GM12878 (cell line): ENCODE data around the gene PLIN3. TPM values are rescaled to one million over a fixed set of nuclear protein-coding genes. Genes with fewer than 3 reads are reported as not detected.

Experiments used
- ATAC-seq: fragments of 200-7000 bp; cut with Tn5 transposase; 3 replicates; pipeline ENCODE4 v1.9.1; 2020; ENCODE audit warnings: mild to moderate bottlenecking, moderate library complexity
- BruUV-seq: library from RNA; stranded (reverse); fragments of 400-500 nt; replicated peaks from 2 replicates; lab custom pipeline; 2021; lab: Mats Ljungman, UMichigan
- CTCF ChIA-PET: fragments of 300-600 bp; sonication (Branson Sonifier 250); formaldehyde crosslinking; extraction: SDS; loops from one replicate; lab custom pipeline; 2021; ENCODE audit warnings: inconsistent platforms; lab: Yijun Ruan, JAX
- POLR2A ChIA-PET: fragments of 350-600 bp; formaldehyde crosslinking; extraction: SDS; loops from one replicate; lab custom pipeline; 2021; ENCODE audit warnings: inconsistent platforms; lab: Charles Lee
- RAD21 ChIA-PET: fragments of 300-600 bp; sonication (Branson Sonifier 250); formaldehyde crosslinking; loops from one replicate; lab custom pipeline; 2023; ENCODE audit warnings: antibody characterized with exemption; ENCODE audit not compliant: unreplicated experiment; lab: Charles Lee
- SMC1A ChIA-PET: fragments of 300-600 bp; sonication (Branson Sonifier 250); formaldehyde crosslinking; loops from one replicate; lab custom pipeline; 2023; ENCODE audit not compliant: unreplicated experiment, uncharacterized antibody; lab: Charles Lee
- DNase-seq: peaks from one replicate; pipeline ENCODE4 v3.0.0-alpha.2; 2011; ENCODE audit warnings: low read depth, low spot score
- FAIRE-seq: peaks from 3 replicates; lab custom pipeline; 2011; peaks lifted over from hg19 to GRCh38; lab: Jason Lieb, UNC
- H2AFZ ChIP-seq: 2 replicates; pipeline ENCODE4 v1.6.0; 2011; ENCODE audit warnings: low read depth, low read length, control low read depth; ENCODE audit not compliant: control insufficient read depth
- H3K27ac ChIP-seq: 2 replicates; pipeline ENCODE4 v1.5.1; 2011; ENCODE audit warnings: control low read depth; ENCODE audit not compliant: control insufficient read depth, insufficient read depth
- H3K27me3 ChIP-seq, 2 experiments: replicated peaks in 1 of 2; 2 replicates each; pipeline versions ENCODE4 v1.6.0 to v1.6.1; 2011; ENCODE audit warnings: low read length in 1 of 2; ENCODE audit not compliant: control insufficient read depth in 2 of 2, insufficient read depth in 2 of 2
- H3K36me3 ChIP-seq, 2 experiments: 2 replicates each; pipeline ENCODE4 v1.5.1; 2011; ENCODE audit warnings: low read length in 1 of 2; ENCODE audit not compliant: control insufficient read depth in 2 of 2, insufficient read depth in 2 of 2
- H3K4me1 ChIP-seq: 2 replicates; pipeline ENCODE4 v1.6.1; 2011; ENCODE audit warnings: mild to moderate bottlenecking, low read length, moderate library complexity, mixed read lengths; ENCODE audit not compliant: control insufficient read depth, insufficient read depth
- H3K4me2 ChIP-seq: 2 replicates; pipeline ENCODE4 v1.6.0; 2011; ENCODE audit warnings: control low read depth; ENCODE audit not compliant: control insufficient read depth, insufficient read depth
- H3K4me3 ChIP-seq: fragments of 200-600 bp; sonication (generic); 2 replicates; pipeline ENCODE4 v1.5.1; 2016
- H3K79me2 ChIP-seq: 2 replicates; pipeline ENCODE4 v1.6.0; 2011; ENCODE audit warnings: low read length; ENCODE audit not compliant: control insufficient read depth, insufficient read depth
- H3K9ac ChIP-seq: 2 replicates; pipeline ENCODE4 v1.8.0; 2011; ENCODE audit warnings: low read length, control low read depth, mixed read lengths; ENCODE audit not compliant: control insufficient read depth, insufficient read depth
- H3K9me3 ChIP-seq: replicated peaks from 3 replicates; pipeline ENCODE4 v1.5.1; 2011; ENCODE audit warnings: mild to moderate bottlenecking, low read length; ENCODE audit not compliant: control insufficient read depth, insufficient read depth
- H4K20me1 ChIP-seq: 2 replicates; pipeline ENCODE4 v1.6.0; 2011; ENCODE audit not compliant: control insufficient read depth, insufficient read depth
- BCL11A ChIP-seq: IDR thresholded peaks from 2 replicates; pipeline ENCODE4 v1.6.1; 2011; ENCODE audit warnings: low read depth, low read length
- BHLHE40 ChIP-seq, 2 experiments: fragments of 450-650 bp in 1 of 2; IDR thresholded peaks; 2 replicates each; pipeline ENCODE4 v1.6.1; 2011 to 2017; ENCODE audit warnings: low read depth in 2 of 2, borderline replicate concordance in 1 of 2, improper control_type of control experiment in 1 of 2, low read length in 1 of 2, mild to moderate bottlenecking in 1 of 2
- CEBPB ChIP-seq, 2 experiments: fragments of 150-350 bp in 1 of 2; IDR thresholded peaks; 2 replicates each; pipeline ENCODE4 v1.6.1; 2012 to 2014; ENCODE audit warnings: low read depth in 2 of 2, low read length in 2 of 2, borderline replicate concordance in 1 of 2, inconsistent platforms in 1 of 2
- DPF2 ChIP-seq: fragments of 450-650 bp; IDR thresholded peaks from 2 replicates; pipeline ENCODE4 v1.6.1; 2017; ENCODE audit warnings: mild to moderate bottlenecking
- EED ChIP-seq: sonication (generic); IDR thresholded peaks from 2 replicates; pipeline ENCODE4 v1.6.1; 2016; ENCODE audit warnings: antibody characterized with exemption, low read depth
- MEF2B ChIP-seq: fragments of 450-650 bp; IDR thresholded peaks from 2 replicates; pipeline ENCODE4 v1.6.1; 2018; ENCODE audit warnings: mild to moderate bottlenecking, moderate library complexity; ENCODE audit not compliant: partially characterized antibody, poor library complexity, severe bottlenecking
- NRF1 ChIP-seq: conservative IDR thresholded peaks from 2 replicates; pipeline ENCODE4 v1.6.1; 2011; ENCODE audit warnings: mild to moderate bottlenecking, low read depth, low read length, improper control_type of control experiment
- POU2F2 ChIP-seq: IDR thresholded peaks from 3 replicates; pipeline ENCODE4 v1.6.1; 2011; ENCODE audit warnings: low read depth, mild to moderate bottlenecking, low read length, borderline replicate concordance
- RCOR1 ChIP-seq: conservative IDR thresholded peaks from 2 replicates; pipeline ENCODE4 v1.6.1; 2012; ENCODE audit warnings: low read depth, low read length, improper control_type of control experiment
- RELA ChIP-seq: fragments of 450-650 bp; IDR thresholded peaks from 2 replicates; pipeline ENCODE4 v1.8.0; 2014; ENCODE audit warnings: borderline replicate concordance; ENCODE audit not compliant: partially characterized antibody
- SMC3 ChIP-seq: IDR thresholded peaks from 2 replicates; pipeline ENCODE4 v1.6.1; 2011; ENCODE audit warnings: low read length, improper control_type of control experiment, borderline replicate concordance
- SP1 ChIP-seq: IDR thresholded peaks from one replicate; pipeline ENCODE4 v1.6.1; 2011; ENCODE audit warnings: low read depth, low read length
- WRNIP1 ChIP-seq: IDR thresholded peaks from 2 replicates; pipeline ENCODE4 v1.6.1; 2011; ENCODE audit warnings: low read depth, low read length, improper control_type of control experiment, borderline replicate concordance
- ZNF207 ChIP-seq: fragments of 450-650 bp; IDR thresholded peaks from 2 replicates; pipeline ENCODE4 v1.6.1; 2014; ENCODE audit warnings: antibody characterized with exemption, mild to moderate bottlenecking, borderline replicate concordance
- ZNF217 ChIP-seq: fragments of 450-650 bp; IDR thresholded peaks from 2 replicates; pipeline ENCODE4 v1.6.1; 2017; ENCODE audit warnings: antibody characterized with exemption, mild to moderate bottlenecking
- WGBS: methylation state at CpG from one replicate; pipeline ENCODE4 v1.1.6; 2016; ENCODE audit warnings: low lambda C conversion rate; ENCODE audit not compliant: insufficient replicate concordance, insufficient coverage; ENCODE audit errors: missing lambda C conversion rate; 5-methylcytosine and 5-hydroxymethylcytosine counted together
- in situ Hi-C: fragments of 300-500 bp; cut with MboI; formaldehyde crosslinking; loops from 9 replicates; pipeline ENCODE4 v1.14.3; 2018; ENCODE audit warnings: mixed read lengths
- intact Hi-C: fragments of 100-400 bp; cut with micrococcal nuclease; formaldehyde crosslinking; loops from one replicate; pipeline ENCODE4 v1.14.2; 2022; ENCODE audit not compliant: unreplicated experiment
- polyA plus RNA-seq, 11 experiments: library from polyadenylated mRNA; depleted of rRNA in 4 of 11; unstranded in 6 of 11; stranded (reverse) in 5 of 11; fragments of >200 nt; fragmentation: Nextera tagmentation in 4 of 11; fragmentation: Illumina TruSeq in 1 of 11; extraction: Ambion mirVana in 4 of 11; extraction: Trizol in 1 of 11; gene quantifications; 1 replicate in 1 of 11; 2 replicates in 10 of 11; pipeline versions ENCODE4 v1.2.1 to v1.2.3, GENCODE V29; 2011 to 2016; ENCODE audit warnings: inconsistent platforms in 2 of 11, missing spikeins in 2 of 11, low read depth in 1 of 11
- total RNA-seq, 4 experiments: library from RNA; depleted of rRNA in 3 of 4; stranded (reverse); fragments of >200 nt in 3 of 4; fragmentation: Illumina TruSeq in 1 of 4; extraction: Trizol in 1 of 4; gene quantifications; 2 replicates each; pipeline versions ENCODE4 v1.2.1 to v1.2.3, GENCODE V29; 2013 to 2021
- TF ChIP-seq, protein P1 (sequence below): IDR thresholded peaks from 2 replicates; pipeline ENCODE4 v1.6.1; 2012; ENCODE audit warnings: low read length, inconsistent platforms
- TF ChIP-seq, protein P2 (sequence below): IDR thresholded peaks from 2 replicates; pipeline ENCODE4 v1.6.1; 2011; ENCODE audit warnings: low read depth, low read length, improper control_type of control experiment, borderline replicate concordance
- TF ChIP-seq, protein P3 (sequence below): fragments of 450-650 bp; IDR thresholded peaks from 2 replicates; pipeline ENCODE4 v1.6.1; 2018; ENCODE audit warnings: mild to moderate bottlenecking, low read depth, moderate library complexity; ENCODE audit not compliant: partially characterized antibody

Gene PLIN3
- total and polyA plus RNA-seq, 10 of the 15 experiments (the other 5 are each of a cell fraction or from before 2014, with no cell fraction given), result 7.7 to 71.4 (median 66.8) TPM

DNA sequence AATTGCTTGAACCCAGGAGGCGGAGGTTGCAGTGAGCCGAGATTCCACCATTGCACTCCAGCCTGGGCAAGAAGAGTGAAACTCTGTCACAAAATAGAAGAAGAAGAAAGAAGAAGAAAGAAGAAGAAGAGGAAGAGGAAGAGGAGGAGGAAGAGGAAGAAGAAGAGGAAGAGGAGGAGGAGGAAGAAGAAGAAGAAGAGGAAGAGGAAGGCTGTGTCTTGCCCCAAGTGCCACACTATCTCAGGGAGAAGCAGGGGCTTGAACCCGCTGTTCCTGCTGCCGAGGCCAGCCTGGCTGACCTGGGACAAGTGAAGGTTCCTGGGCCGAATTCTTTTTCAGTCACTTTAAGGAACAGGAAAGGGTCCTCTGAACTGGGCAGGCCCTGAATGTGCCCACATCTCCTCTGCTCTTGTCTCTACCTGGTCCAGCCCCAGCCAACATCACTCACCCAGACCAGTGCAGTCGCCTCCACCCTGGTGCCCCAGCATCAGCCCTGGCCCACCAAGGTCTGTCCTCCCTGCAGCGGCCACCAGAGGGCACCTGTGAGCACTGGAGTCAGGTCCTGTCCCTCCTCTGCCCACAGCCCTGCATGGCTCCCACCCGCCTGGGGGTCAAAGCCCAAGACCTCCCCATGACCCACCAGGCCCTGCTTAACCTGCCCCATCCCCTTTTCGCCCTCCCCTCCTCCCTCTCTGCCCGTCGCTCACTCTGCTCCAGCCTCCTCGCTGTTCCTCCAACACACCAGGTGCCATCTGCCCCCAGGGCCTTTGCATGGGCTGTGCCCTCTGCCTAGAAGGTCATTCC is 55.9 kb downstream of the PLIN3 start:
- WGBS, result 35% methylated on average over 12 of the region's 12 CpGs
- ChIA-PET POLR2A (interaction anchor here (0.7 to 2.4 kb wide), 2 partner anchors 10 to 38 kb away, joined by 6 to 10 read pairs; no protein-coding TSS in a partner anchor), SMC1A (interaction anchor here (0.8 to 9.1 kb wide), 11 partner anchors 12 to 101 kb away, joined by 3 to 176 read pairs (median 17); partner anchors contain the start of genes FEM1A and PLIN3), CTCF (interaction anchor here (0.6 to 11.0 kb wide), 15 partner anchors 16 to 437 kb away, joined by 3 to 346 read pairs (median 30); partner anchors contain the start of genes PLIN3 and TICAM1), RAD21 (interaction anchor here (1.1 to 7.2 kb wide), 8 partner anchors 8 to 219 kb away, joined by 3 to 176 read pairs (median 23); partner anchors contain the start of genes PLIN3 and TICAM1)
- no TSS peak for BruUV-seq
- FAIRE-seq (no peak), DNase-seq (no peak), ATAC-seq (peak; percentile 87)
- H3K9ac ChIP-seq, result no peak overlapping the region
- H2AFZ ChIP-seq, result no peak overlapping the region
- H4K20me1 ChIP-seq, result no peaks in the 10 kb centered on the region
- H3K36me3 ChIP-seq, result peaks cover 0 to 7% of the 10 kb centered on the region in 2 experiments; a peak in 3 of 4 replicates
- intact Hi-C loops, result no loop called here
- in situ Hi-C loops, result no loop called here
- no peak overlapping the region for H3K4me2 ChIP-seq
- no peak overlapping the region for H3K27ac ChIP-seq
- no peak overlapping the region for H3K4me3 ChIP-seq
- peaks cover 20% of the 10 kb centered on the region for H3K4me1 ChIP-seq
- H3K9me3 ChIP-seq, result no peaks in the 10 kb centered on the region; the same call in 2 of the 3 replicates
- no peaks in the 10 kb centered on the region for H3K79me2 ChIP-seq
- no peaks in the 10 kb centered on the region for H3K27me3 ChIP-seq
- no peak for TF ChIP-seq RELA
- no peak for TF ChIP-seq RCOR1
- 0 out of 3 replicates have a peak, but pooled peaks have one; percentile 28 for TF ChIP-seq POU2F2
- TF ChIP-seq WRNIP1, result no peak
- TF ChIP-seq, protein P1, sequence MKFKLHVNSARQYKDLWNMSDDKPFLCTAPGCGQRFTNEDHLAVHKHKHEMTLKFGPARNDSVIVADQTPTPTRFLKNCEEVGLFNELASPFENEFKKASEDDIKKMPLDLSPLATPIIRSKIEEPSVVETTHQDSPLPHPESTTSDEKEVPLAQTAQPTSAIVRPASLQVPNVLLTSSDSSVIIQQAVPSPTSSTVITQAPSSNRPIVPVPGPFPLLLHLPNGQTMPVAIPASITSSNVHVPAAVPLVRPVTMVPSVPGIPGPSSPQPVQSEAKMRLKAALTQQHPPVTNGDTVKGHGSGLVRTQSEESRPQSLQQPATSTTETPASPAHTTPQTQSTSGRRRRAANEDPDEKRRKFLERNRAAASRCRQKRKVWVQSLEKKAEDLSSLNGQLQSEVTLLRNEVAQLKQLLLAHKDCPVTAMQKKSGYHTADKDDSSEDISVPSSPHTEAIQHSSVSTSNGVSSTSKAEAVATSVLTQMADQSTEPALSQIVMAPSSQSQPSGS, result no peak
- TF ChIP-seq NRF1, result no peak
- no peak for TF ChIP-seq MEF2B
- peak; percentile 83; the same call in 1 of the 2 replicates for TF ChIP-seq ZNF217
- no peak for TF ChIP-seq CEBPB (IDR thresholded peaks at IDR 0.05; ENCODE audit: borderline replicate concordance in 1 of 2, low read depth in 2 of 2, low read length in 2 of 2)
- TF ChIP-seq SMC3, result peak; percentile 89
- TF ChIP-seq BCL11A, result no peak
- 0 out of 4 replicates have a peak, but pooled peaks of 1 of the 2 experiments have one; percentile 18 for TF ChIP-seq BHLHE40 (IDR thresholded peaks at IDR 0.05; ENCODE audit: borderline replicate concordance in 1 of 2, low read depth in 2 of 2, low read length in 1 of 2)
- no peak for TF ChIP-seq EED
- TF ChIP-seq, protein P2, sequence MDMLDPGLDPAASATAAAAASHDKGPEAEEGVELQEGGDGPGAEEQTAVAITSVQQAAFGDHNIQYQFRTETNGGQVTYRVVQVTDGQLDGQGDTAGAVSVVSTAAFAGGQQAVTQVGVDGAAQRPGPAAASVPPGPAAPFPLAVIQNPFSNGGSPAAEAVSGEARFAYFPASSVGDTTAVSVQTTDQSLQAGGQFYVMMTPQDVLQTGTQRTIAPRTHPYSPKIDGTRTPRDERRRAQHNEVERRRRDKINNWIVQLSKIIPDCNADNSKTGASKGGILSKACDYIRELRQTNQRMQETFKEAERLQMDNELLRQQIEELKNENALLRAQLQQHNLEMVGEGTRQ, result no peak
- TF ChIP-seq SP1, result peak; percentile 13
- TF ChIP-seq ZNF207, result no peak
- peak; percentile 42; the same call in 1 of the 2 replicates for TF ChIP-seq DPF2
- TF ChIP-seq, protein P3, sequence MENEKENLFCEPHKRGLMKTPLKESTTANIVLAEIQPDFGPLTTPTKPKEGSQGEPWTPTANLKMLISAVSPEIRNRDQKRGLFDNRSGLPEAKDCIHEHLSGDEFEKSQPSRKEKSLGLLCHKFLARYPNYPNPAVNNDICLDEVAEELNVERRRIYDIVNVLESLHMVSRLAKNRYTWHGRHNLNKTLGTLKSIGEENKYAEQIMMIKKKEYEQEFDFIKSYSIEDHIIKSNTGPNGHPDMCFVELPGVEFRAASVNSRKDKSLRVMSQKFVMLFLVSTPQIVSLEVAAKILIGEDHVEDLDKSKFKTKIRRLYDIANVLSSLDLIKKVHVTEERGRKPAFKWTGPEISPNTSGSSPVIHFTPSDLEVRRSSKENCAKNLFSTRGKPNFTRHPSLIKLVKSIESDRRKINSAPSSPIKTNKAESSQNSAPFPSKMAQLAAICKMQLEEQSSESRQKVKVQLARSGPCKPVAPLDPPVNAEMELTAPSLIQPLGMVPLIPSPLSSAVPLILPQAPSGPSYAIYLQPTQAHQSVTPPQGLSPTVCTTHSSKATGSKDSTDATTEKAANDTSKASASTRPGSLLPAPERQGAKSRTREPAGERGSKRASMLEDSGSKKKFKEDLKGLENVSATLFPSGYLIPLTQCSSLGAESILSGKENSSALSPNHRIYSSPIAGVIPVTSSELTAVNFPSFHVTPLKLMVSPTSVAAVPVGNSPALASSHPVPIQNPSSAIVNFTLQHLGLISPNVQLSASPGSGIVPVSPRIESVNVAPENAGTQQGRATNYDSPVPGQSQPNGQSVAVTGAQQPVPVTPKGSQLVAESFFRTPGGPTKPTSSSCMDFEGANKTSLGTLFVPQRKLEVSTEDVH, result no peak
